IPS-NIHi11 (cell line): ENCODE results near the gene RHEX.
A peak's percentile ranks its signal among the peaks of the same experiment; 100 is the strongest.
"Not testable (repeated sequence)": the region's sequence is repeated elsewhere in the genome, so short reads cannot be mapped to it uniquely, and the experiment has no call there.

Experiments
- DNase-seq: peaks from one replicate; pipeline ENCODE4 v3.0.0; 2012; ENCODE audit warnings: mixed read lengths, low spot score

RHEX gene

DNA sequence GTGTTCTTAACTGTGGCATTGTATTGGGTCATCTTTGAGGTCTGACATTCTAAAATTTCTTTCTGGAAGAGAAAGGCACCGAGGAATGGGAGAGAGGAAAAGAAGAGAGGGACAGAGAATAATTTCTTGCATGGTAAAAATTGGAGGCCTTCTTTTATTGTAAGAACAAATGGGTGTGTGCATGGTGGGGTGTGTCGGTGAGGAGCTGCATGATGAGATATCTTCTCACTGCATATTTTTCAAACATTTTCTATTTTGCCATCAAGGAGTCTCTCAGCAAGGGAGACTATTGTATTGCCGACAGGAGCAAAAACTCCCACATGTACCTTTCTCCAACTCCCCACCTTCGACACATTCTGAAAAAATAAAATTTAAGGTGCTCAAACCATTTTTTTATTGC, 22.8 kb upstream of the RHEX start:
- DNase-seq, result no peak

DNA sequence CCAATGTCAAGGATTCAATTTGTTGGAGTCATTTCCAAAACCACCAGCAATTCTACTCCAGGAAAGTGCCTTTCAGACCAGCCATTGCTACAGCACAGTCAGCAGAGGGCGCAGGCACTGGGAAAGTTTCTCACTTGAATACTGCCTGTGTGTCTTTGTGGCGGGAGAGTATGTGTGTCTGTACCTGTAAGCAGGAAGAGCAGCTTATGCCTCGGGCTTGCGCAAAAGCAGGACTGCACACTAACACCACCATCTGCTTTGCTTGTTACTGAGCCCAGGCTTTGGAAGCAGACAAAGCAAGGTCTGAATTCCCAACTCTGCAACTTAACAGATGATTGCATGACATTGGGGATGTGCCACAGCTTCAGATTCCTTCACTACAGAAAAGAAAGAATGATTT, 22.3 kb upstream of the RHEX start:
- DNase-seq, result peak; percentile 74

DNA sequence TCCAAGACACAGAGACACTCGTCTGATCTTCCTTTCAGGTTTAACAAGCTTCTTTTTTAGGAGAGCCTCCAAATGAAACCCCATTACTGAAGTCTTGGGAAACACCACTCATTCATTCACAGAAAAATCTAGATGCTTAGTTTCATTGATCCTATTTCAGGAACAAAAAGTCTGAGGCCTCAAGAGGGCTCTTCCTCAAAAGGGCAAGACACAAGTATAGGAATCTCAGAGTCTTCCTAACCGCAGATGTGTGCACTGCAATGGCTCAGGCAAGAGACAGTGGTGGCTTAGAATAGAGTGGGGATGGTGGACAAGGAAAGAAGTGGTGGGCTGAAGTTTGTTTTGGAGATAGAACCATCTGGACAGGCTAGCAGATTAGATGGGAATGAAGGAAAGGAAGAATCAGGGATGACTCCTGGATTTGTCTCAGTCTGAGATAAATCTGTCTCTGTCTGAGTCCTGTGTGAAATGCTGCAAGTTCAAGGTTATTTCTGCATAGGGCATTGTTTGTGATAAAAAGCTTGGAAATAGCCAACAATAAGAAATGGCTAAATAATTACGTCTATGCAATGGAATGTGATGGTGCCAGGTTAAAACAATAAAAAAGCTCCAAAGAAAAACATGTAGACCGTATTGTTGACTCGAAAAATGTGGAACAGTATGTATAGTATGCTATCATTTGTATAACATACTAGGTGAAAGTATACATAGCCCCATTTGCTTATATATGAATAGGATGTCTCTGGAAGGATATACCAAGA, 20.4 kb upstream of the RHEX start:
- no peak for DNase-seq

DNA sequence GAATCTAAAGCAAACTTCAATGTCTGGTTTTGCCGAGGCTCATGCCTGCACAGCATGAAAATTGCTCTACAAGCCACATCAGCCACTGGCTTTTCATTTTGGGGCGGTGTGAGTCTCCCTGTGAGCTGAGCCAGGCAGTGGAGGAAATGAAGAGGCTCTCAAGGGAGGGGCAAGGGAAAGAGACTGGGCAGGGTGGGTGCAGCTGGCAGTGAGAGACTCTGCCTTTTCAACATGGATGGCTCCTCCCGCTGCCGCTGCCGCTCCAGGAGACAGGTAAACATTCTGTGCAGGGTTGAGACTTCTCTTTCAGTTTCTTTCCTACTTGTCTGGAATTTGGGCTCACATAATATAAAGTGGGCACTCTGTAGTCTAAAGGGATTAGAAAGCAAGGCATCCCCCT, 17.9 kb upstream of the RHEX start:
- no peak for DNase-seq

DNA sequence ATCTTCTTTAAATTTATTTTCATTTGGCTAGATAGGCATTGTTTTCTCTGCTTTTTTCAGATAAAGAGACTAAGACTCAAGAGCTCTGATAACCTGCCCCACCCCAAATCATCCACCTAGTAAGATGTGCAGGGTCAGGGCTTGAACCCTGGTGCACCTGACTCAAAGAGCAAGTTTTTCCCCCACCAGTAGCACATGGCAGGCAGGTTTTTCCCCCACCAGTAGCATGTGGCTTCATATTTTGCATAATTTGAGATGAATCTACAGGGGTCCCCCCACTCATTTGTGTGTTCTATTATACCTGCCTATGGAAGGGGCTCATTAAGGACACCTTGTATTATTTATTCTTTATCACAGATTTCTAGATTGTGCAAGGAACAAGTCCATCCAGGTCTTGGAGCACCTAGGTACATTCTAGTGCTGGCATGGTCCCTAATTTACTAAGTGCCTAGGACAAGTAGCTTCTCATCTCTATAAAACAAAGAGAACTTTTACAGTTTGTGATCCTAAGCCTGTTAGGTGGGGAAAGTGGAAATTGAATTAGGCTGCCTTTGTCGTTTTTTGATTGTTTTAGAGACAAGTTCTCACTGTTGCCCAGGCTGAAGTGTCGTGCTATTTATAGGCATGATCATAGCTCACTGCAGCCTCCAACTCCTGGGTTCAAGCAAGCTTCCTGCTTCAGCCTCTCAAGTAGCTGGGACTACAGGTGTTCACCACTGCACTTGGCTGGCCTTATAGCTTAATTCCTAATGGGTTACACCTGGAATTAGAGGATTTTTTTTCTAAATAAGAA, 16.1 kb upstream of the RHEX start:
- no peak for DNase-seq

DNA sequence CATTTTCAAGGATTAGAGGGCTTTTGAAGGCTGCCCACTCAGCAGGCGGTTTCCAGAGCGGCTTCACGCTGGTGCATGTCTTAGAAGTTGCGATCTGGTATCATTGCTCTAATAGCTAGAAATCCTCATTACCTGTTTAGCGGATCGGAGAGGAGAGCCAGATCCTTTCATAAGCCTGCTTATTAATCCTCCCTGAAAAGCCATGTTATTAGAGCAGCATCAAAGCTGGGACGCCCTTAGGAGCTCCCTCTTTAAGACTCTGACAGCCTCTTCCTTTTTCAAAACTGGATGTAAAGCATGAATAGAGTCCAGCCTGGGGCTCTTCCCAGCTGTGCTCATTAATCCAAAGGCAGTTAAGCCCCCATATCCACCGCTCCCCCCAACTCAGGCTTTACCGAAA, 15.4 kb upstream of the RHEX start:
- no peak for DNase-seq

DNA sequence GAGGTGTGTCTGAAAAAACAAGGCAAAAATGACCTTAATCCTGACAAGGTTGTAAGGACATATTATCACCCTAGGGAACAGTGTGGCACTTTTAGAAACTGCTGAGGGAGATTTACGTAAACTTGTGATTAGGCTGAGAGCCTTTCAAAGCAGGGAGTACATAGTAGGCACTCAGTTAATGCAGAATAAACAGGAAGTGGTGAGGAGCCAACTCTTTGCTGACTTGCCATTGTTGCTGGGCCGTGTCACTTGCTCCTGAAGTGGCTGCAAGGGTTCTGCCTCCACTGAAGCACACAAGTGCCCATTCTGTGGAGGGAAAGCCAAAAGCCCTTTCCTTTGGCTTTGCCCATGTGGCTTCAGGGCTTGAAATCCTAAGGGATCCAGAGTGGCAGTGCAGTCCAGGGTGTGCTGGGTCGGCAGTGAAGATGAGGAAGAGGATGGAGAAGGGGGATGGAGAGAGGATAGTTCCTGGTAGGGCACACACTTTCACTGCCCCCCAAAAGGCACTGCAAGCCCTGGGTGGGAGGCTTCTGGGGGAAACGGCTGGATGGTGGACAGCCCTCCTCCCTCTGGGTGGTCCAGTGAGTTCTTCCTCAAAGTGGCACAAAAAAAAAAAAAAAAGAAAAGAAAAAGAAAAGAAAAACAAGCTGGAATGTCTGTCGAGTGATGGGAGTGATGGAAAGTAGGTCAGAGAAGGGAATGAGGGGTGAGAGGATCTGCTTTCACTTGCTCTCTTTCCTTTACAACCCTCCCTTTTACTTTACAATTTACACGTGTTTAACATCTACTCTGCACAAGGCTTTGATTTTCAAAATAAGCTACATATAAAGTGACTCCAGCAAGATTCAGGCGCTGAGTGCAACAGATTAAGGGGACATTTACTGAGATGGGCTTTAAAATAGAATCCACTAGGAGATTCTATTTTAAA, 13.7 kb upstream of the RHEX start:
- DNase-seq, result no peak

DNA sequence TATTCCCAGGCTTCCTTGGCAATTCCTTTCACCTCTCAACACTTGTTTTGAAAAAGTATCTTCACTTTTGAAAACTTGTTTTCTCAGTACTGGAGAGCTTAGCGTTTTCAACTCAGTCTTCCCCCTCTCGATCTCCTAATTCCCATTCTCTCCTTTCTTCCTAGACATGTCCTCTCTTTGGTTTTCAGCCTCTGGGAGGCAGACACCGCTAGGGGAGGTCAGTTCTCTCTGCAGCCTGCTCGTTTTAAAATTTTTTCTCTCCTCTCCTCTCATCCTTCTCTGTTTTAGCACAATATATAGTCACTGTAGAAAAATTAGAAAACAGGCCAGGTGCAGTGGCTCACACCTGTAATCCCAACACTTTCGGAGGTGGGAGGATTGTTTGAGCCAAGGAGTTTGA, 12.6 kb upstream of the RHEX start:
- DNase-seq, result no peak

DNA sequence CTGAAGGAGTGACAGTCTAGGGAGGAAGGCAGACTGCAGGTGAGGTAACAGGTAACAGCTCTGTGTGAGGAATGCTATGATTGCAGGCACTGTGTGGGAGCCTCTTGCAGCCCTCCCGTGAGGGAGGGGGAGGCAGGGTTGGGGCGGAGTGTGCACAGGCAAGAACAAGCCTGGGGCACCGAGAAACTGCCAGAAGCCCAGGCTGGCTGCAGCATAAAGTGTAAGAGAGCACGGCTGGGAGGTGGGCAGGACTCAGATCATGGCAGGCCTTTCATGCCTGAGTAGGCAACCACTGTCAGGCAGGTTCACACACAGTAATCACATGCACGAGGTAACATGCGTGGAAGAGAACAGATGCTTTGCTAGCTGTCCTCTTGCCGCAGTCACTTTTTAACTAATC, 11.3 kb upstream of the RHEX start:
- DNase-seq, result peak; percentile 69

DNA sequence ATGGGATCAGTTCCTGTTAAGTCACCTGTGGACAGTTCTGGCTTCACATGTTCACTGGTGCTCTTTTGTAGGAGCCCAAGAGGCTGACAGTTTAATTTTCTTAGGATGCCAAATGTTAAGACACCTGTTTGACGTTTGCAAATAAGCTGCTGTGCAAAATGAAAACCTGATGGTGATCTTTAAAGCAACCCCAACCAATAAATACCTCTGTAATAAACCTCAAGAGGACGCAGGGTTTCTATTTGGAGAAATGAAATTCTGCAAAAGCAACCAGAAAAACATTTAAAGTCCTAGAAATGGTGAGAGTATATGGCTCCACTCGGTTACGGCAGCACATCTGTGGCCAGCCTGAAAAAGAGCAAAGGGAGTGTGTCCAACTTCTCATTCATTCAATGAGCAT, 5.7 kb upstream of the RHEX start:
- DNase-seq, result no peak

DNA sequence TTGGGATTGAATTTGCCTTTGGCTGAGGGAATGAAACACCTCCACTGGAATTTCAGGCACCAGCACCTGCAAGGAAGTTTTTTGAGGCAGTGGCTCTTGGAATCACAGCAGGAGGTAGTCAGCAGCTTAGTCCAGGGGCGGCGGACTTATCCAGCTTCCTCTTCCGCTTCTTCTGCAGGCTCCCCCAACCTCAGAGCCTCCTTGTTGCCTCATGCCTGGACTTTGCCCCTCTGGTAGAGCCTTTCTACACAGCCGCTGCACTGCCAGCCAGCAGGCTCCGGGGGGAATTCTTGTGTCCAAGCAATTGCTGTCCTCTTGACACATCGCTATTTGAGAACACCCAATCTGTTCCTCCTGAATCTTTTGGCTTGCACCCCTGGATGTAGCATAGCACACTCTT, 4.4 kb upstream of the RHEX start:
- peak; percentile 37 for DNase-seq

DNA sequence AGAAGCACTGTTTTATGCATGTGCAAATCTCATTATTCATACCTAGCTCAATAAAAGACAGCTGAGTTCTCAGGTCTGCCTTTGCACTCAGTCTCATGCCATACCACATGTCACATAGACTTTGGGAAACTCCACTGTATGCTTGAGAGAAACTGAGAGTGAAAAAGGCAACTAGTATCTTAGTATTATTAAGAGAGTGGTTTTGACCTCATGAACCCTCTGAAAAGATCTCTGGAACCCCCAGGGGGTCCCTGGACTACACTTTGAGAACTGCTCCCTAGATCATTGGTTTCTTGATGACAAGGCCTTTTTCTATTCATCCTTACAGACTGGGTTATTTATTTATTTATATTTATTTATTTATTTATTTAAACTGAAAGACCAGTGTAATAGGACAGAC, 3.7 kb upstream of the RHEX start:
- DNase-seq, result no peak

DNA sequence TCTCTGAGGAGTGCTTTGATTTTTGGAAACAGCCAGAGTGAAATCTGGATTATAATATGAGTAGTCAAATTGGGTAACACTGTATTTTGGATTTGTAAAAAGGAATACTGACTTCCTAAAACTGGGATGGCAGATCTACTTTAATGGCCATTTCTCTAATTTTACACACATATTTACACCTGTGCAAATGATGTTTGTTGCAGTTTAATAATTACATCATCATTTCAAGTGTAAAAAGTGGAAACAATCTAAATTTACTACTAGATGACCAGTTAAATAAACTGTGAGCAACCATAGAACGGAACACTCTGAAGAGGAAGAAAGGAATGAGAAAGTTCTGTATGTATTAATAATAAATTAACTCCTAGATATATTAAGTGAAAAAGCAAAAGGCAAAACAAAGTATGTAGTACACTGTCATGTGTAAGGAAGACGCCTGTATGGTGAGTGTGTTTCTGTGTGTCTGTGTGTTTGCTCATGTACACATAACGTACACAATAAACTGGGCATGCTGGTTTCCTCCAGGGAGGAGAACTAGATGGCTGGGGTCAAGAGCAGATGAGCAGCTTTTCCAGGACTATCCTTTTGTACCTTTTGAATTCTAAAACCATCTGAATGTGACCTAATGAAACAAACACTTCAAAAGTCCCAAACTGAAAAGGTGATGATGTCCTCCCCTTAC, 2.9 kb upstream of the RHEX start:
- DNase-seq, result no peak

DNA sequence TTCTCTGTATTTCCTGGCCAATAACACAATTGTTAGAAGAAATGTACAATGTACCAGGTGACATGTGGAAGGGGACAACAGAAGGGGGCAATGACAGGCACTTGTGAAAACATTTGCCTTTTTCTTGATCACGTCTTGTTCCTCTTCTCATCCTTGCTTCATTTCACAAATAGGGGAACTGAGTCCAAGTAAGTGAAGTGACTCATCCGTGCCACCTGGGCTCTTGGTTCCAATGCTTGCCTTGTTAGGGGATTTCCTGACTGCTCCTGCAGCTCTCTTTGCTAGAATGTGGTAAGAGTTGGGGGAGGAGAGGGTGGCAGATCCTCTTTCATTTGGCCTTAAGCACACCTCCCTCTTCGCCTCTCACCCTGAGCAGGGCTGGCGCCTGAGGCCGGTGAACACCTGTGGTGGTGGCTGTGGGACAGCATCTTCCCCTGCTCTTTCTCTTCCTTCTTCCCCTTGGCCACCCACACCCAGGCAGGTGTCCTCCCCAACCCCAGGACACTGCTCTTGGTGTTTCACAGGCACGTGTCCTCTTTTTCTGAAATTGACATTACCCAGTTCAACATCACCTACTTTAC, 2.2 kb upstream of the RHEX start:
- no peak for DNase-seq

DNA sequence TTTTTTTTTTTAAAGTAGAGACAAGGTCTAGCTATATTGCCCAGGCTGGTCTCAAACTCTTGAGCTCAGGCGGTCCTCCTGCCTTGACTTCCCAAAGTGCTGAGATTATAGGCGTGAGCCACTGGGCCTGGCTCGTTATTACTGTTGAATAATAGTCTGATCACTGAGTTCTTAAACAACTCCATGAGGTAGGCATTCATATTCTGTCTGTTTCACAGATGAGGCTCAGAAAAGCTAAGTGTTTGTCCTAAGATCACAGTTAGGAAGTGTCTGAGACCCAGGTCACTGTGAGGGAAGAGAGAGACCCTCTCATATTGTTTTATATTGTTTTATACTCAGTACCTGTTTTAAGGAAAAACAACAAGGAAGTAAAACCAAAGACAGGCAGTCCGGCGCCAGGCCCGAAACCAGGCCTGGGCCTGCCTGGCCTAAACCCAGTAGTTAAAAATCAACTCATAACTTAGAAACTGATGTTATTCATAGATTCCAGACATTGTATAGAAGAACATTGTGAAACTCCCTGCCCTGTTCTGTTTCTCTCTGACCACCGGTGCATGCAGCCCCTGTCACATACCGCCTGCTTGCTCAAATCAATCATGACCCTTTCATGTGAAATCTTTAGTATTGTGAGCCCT, 625 bp upstream of the RHEX start:
- DNase-seq, result not testable (repeated sequence)

DNA sequence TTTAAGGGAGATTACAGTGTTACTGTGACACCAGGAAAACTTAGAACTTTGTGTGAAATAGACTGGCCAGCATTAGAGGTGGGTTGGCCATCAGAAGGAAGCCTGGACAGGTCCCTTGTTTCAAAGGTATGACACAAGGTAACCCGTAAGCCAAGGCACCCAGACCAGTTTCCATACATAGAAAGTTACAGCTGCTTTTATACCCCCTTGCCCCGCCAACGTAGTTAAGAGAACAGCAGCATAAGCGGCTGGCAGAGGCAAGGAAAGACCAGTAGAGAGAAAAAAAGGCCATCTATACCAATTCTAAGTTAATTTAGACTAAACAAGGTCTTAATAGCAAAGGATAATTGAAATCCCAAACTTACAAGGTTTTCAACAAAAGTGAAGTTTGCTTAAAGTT, 643 bp downstream of the RHEX start:
- DNase-seq, result not testable (repeated sequence)

DNA sequence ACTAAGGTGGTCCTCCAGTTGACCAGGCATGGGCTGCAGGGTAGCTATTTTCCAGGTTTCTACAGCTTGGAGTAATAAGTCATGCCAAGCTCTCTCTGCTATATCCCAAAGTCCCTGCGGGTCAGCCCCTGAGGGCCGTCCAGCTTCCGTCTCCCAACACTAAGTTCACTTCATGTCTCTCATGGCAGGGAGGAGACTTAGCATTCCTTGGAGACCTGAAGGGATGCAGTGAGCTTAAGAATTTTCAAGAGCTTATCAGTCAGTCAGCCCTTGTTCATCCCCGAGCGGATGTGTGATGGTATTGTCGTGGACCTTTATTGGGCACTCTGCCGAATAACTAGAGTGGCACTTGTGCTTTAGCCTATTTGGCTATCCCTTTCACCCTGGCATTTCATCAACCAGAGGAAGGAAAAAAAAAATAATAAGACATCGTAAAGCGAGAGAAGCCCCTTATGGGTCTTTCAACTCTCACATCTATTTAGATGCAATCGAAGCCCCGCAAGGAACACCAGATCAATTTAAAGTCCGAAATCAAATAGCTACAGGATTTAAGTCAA, 2.2 kb downstream of the RHEX start:
- DNase-seq, result not testable (repeated sequence)

DNA sequence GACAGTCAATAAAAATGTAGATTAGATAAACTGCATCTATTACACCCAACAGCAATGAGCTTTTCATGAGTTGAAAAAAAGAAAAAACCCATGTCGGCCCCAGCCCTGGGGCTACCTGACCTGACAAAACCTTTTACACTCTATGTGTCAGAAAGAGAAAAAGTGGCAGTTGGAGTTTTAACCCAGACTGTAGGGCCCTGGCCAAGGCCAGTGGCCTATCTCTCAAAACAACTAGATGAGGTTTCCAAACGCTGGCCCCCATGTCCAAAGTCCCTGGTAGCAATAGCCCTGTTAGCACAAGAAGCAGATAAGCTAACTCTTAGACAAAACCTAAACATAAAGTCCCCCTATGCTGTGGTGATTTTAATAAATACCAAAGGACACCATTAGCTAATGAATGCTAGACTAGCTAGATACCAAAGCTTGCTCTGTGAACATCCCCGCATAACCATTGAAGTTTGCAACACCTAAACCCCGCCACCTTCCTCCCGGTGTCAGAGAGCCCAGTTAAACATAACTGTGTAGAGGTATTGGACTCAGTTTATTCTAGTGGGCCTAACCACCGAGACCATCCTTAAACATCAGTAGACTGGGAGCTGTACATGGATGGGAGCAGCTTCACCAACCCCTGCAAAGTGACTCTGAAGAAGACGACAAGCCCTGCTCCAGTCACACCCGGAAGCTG, 2.8 kb downstream of the RHEX start:
- not testable (repeated sequence) for DNase-seq

DNA sequence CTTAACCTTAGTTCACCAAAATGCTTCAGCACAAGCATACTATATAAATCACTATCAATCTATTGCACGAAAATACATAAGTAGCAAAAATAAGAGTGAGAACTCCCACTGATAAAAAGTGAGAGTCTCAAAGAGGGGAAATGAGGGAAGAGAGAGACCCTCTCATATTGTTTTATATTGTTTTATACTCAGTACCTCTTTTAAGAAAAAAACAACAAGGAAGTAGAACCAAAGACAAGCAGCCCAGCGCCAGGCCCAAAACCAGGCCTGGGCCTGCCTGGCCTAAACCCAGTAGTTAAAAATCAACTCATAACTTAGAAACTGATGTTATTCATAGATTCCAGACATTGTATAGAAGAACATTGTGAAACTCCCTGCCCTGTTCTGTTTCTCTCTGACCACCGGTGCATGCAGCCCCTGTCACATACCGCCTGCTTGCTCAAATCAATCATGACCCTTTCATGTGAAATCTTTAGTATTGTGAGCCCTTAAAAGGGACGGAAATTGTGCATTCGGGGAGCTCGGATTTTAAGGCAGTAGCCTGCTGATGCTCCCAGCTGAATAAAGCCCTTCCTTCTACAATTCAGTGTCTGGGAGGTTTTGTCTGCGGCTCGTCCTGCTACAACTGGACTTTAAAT, 5.4 kb downstream of the RHEX start:
- not testable (repeated sequence) for DNase-seq

DNA sequence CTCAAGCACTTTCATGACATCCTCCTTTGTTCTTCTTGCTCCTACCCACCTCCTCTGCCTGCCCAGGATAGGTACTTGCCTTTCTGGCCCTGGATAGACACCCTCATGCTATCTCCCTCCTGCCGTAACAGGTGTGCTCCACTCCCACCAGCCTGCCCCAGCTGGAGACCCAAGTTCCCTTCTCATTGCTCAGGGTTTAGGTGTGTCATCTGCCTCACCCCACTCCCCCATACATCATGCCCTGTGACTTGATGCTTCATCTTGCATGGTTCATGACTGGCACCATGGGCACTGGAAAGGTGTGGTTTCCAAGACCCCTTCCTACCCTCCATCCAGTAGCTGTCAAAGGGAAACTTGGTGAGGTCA, 5.9 kb downstream of the RHEX start:
- no peak for DNase-seq
